H9 (cell line): ENCODE measurements around the gene PCDHGB5. TPM values are rescaled to one million over a fixed set of nuclear protein-coding genes. Genes with fewer than 3 reads are reported as not detected.

ENCODE experiments used
- DNase-seq: peaks from one replicate; pipeline ENCODE4 v3.0.0-alpha.2; 2017
- H2AFZ ChIP-seq: one replicate; pipeline ENCODE4 v1.6.1; 2013; ENCODE audit warnings: mild to moderate bottlenecking, low read length, control low read depth, moderate library complexity
- H2AK5ac ChIP-seq: 2 replicates; pipeline ENCODE4 v1.6.1; 2013; ENCODE audit warnings: low read length, control low read depth, mixed read lengths; ENCODE audit not compliant: insufficient read length
- H2BK120ac ChIP-seq: one replicate; pipeline ENCODE4 v1.6.1; 2013; ENCODE audit warnings: low read depth, mild to moderate bottlenecking, low read length, control low read depth, inconsistent platforms; ENCODE audit not compliant: poor library complexity, severe bottlenecking
- H2BK12ac ChIP-seq: 2 replicates; pipeline ENCODE4 v1.6.1; 2013; ENCODE audit warnings: low read length, control low read depth, mixed read lengths, low read depth; ENCODE audit not compliant: insufficient read length
- H2BK15ac ChIP-seq: 2 replicates; pipeline ENCODE4 v1.6.1; 2013; ENCODE audit warnings: low read depth, low read length, control low read depth
- H2BK20ac ChIP-seq: one replicate; pipeline ENCODE4 v1.6.1; 2013; ENCODE audit warnings: low read depth, mild to moderate bottlenecking, low read length, control low read depth, inconsistent platforms; ENCODE audit not compliant: poor library complexity, severe bottlenecking
- H2BK5ac ChIP-seq: 2 replicates; pipeline ENCODE4 v1.6.1; 2013; ENCODE audit warnings: low read length, control low read depth, mixed read lengths; ENCODE audit not compliant: insufficient read length
- H3K14ac ChIP-seq: 2 replicates; pipeline ENCODE4 v1.6.1; 2013; ENCODE audit warnings: low read length, control low read depth; ENCODE audit not compliant: insufficient read depth
- H3K18ac ChIP-seq: 2 replicates; pipeline ENCODE4 v1.6.1; 2013; ENCODE audit warnings: low read depth, mild to moderate bottlenecking, mixed read lengths, low read length, control low read depth; ENCODE audit not compliant: insufficient read length
- H3K23ac ChIP-seq: 2 replicates; pipeline ENCODE4 v1.6.1; 2013; ENCODE audit warnings: low read length, control low read depth, mixed read lengths, low read depth; ENCODE audit not compliant: insufficient read length
- H3K23me2 ChIP-seq: 2 replicates; pipeline ENCODE4 v1.6.1; 2013; ENCODE audit warnings: low read depth, mild to moderate bottlenecking, mixed read lengths, low read length, control low read depth; ENCODE audit not compliant: insufficient read length, poor library complexity, severe bottlenecking
- H3K27ac ChIP-seq: 2 replicates; pipeline ENCODE4 v1.5.1; 2013; ENCODE audit warnings: low read length, control low read depth, mixed read lengths, low read depth; ENCODE audit not compliant: insufficient read length
- H3K27me3 ChIP-seq: 2 replicates; pipeline ENCODE4 v1.6.1; 2013; ENCODE audit warnings: low read length, control low read depth, inconsistent platforms; ENCODE audit not compliant: insufficient read depth
- H3K4ac ChIP-seq: 2 replicates; pipeline ENCODE4 v1.6.1; 2013; ENCODE audit warnings: low read depth, mild to moderate bottlenecking, control low read depth, inconsistent platforms, low read length, moderate library complexity
- H3K4me1 ChIP-seq: 2 replicates; pipeline ENCODE4 v1.6.1; 2013; ENCODE audit warnings: low read length, control low read depth, inconsistent platforms; ENCODE audit not compliant: insufficient read depth
- H3K4me2 ChIP-seq: 2 replicates; pipeline ENCODE4 v1.6.1; 2013; ENCODE audit warnings: low read length, control low read depth, mixed read lengths; ENCODE audit not compliant: insufficient read length, insufficient read depth
- H3K56ac ChIP-seq: 2 replicates; pipeline ENCODE4 v1.6.1; 2013; ENCODE audit warnings: low read depth, mild to moderate bottlenecking, mixed read lengths, low read length, control low read depth; ENCODE audit not compliant: insufficient read length
- H3K79me1 ChIP-seq: 2 replicates; pipeline ENCODE4 v1.6.1; 2013; ENCODE audit warnings: low read depth, mild to moderate bottlenecking, moderate library complexity, low read length, control low read depth, inconsistent platforms; ENCODE audit not compliant: insufficient read depth, poor library complexity, severe bottlenecking
- H3K79me2 ChIP-seq: 2 replicates; pipeline ENCODE4 v1.6.1; 2013; ENCODE audit warnings: low read length, control low read depth, inconsistent platforms; ENCODE audit not compliant: insufficient read depth
- H3K9ac ChIP-seq: 2 replicates; pipeline ENCODE4 v1.6.1; 2013; ENCODE audit warnings: low read length, control low read depth, mixed read lengths; ENCODE audit not compliant: insufficient read length; ENCODE audit errors: extremely low read depth
- H3K9me3 ChIP-seq: one replicate; pipeline ENCODE4 v1.6.1; 2013; ENCODE audit warnings: low read depth, low read length, inconsistent platforms; ENCODE audit not compliant: control insufficient read depth
- H3T11ph ChIP-seq: one replicate; pipeline ENCODE4 v1.6.1; 2013; ENCODE audit warnings: mild to moderate bottlenecking, low read length, control low read depth, inconsistent platforms
- H4K20me1 ChIP-seq: one replicate; pipeline ENCODE4 v1.6.1; 2013; ENCODE audit not compliant: control insufficient read depth, insufficient read length, insufficient read depth
- H4K5ac ChIP-seq: 2 replicates; pipeline ENCODE4 v1.6.1; 2013; ENCODE audit warnings: low read depth, mild to moderate bottlenecking, mixed read lengths, low read length, control low read depth; ENCODE audit not compliant: insufficient read length
- H4K8ac ChIP-seq: replicated peaks from 2 replicates; pipeline ENCODE4 v1.6.1; 2013; ENCODE audit warnings: low read length, control low read depth, mixed read lengths, low read depth; ENCODE audit not compliant: insufficient read length
- H4K91ac ChIP-seq: 2 replicates; pipeline ENCODE4 v1.6.1; 2013; ENCODE audit warnings: low read depth, mild to moderate bottlenecking, moderate library complexity, mixed read lengths, low read length, control low read depth; ENCODE audit not compliant: insufficient read length
- H3K27ac Mint-ChIP-seq, 3 experiments: 2 replicates in 2 of 3; 3 replicates in 1 of 3; pipeline ENCODE4 v1.8.0; 2020 to 2021; ENCODE audit warnings: mixed read lengths in 3 of 3, mild to moderate bottlenecking in 1 of 3, moderate library complexity in 1 of 3
- H3K27me3 Mint-ChIP-seq: 2 replicates; pipeline ENCODE4 v1.8.0; 2021; ENCODE audit warnings: low read depth, mild to moderate bottlenecking, moderate library complexity, mixed read lengths
- H3K36me3 Mint-ChIP-seq, 3 experiments: 2 replicates in 2 of 3; 3 replicates in 1 of 3; pipeline ENCODE4 v1.8.0; 2020 to 2021; ENCODE audit warnings: low read depth in 3 of 3, mixed read lengths in 3 of 3; ENCODE audit not compliant: insufficient read depth in 1 of 3
- H3K4me1 Mint-ChIP-seq, 2 experiments: 2 replicates each; pipeline ENCODE4 v1.8.0; 2020; ENCODE audit warnings: mixed read lengths in 2 of 2
- H3K4me3 Mint-ChIP-seq, 2 experiments: 2 replicates in 1 of 2; 3 replicates in 1 of 2; pipeline ENCODE4 v1.8.0; 2020 to 2021; ENCODE audit warnings: mild to moderate bottlenecking in 2 of 2, mixed read lengths in 2 of 2, moderate library complexity in 1 of 2
- H3K9me3 Mint-ChIP-seq, 2 experiments: 2 replicates in 1 of 2; 3 replicates in 1 of 2; pipeline ENCODE4 v1.8.0; 2020; ENCODE audit warnings: mild to moderate bottlenecking in 2 of 2, mixed read lengths in 2 of 2, moderate library complexity in 1 of 2
- WGBS: extraction: QIAGEN DNeasy Blood & Tissue Kit; methylation state at CpG from one replicate; pipeline ENCODE4 v1.1.7; 2013; ENCODE audit warnings: missing lambda C conversion rate, low lambda C conversion rate, mixed read lengths; ENCODE audit not compliant: insufficient read length; ENCODE audit errors: extremely low coverage; 5-methylcytosine and 5-hydroxymethylcytosine counted together
- total RNA-seq: library from RNA; stranded (reverse); gene quantifications from 2 replicates; pipeline ENCODE4 v1.2.1, GENCODE V29; 2021
- TF ChIP-seq, protein P1 (sequence below): fragments of 200-600 bp; sonication (generic); conservative IDR thresholded peaks from 3 replicates; pipeline ENCODE4 v1.8.0; 2021; ENCODE audit warnings: antibody characterized with exemption, mild to moderate bottlenecking

Gene PCDHGB5
- total RNA-seq, 1 experiment from 2014 or later = 3.8 TPM

DNA sequence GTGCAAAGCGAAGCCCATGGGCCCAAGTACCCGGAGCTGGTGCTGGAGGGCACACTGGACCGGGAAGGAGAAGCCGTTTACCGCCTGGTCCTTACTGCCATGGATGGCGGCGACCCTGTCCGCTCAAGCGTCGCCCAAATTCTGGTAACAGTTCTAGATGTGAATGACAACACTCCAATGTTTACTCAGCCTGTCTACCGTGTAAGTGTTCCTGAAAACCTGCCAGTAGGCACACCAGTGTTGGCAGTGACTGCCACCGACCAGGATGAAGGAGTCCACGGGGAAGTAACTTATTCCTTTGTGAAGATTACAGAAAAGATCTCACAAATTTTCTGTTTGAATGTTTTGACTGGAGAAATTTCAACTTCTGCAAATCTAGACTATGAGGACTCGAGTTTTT, 23.1 kb upstream of the PCDHGB5 start:
- Histone ChIP-seq H3K79me2 (no peaks in the 10 kb centered on the region), H2BK20ac (no peak overlapping the region), H3T11ph (no peak overlapping the region), H2BK120ac (no peak overlapping the region), H3K79me1 (no peaks in the 10 kb centered on the region), H3K27ac (no peak overlapping the region), H4K5ac (no peak overlapping the region), H3K9ac (no peak overlapping the region), H4K20me1 (no peaks in the 10 kb centered on the region), H3K4me2 (no peak overlapping the region), H2BK5ac (no peak overlapping the region), H3K56ac (no peak overlapping the region), H2BK12ac (no peak overlapping the region), H3K23me2 (no peaks in the 10 kb centered on the region), H3K27me3 (no peaks in the 10 kb centered on the region), H3K14ac (no peak overlapping the region), H3K4ac (no peak overlapping the region), H3K18ac (no peak overlapping the region), H2AFZ (no peak overlapping the region), H3K4me1 (no peaks in the 10 kb centered on the region), H3K9me3 (peaks cover 34% of the 10 kb centered on the region), H3K23ac (no peak overlapping the region), H4K8ac (no peak overlapping the region), H2BK15ac (no peak overlapping the region), H4K91ac (no peak overlapping the region), H2AK5ac (no peak overlapping the region)
- TF ChIP-seq, protein P1, sequence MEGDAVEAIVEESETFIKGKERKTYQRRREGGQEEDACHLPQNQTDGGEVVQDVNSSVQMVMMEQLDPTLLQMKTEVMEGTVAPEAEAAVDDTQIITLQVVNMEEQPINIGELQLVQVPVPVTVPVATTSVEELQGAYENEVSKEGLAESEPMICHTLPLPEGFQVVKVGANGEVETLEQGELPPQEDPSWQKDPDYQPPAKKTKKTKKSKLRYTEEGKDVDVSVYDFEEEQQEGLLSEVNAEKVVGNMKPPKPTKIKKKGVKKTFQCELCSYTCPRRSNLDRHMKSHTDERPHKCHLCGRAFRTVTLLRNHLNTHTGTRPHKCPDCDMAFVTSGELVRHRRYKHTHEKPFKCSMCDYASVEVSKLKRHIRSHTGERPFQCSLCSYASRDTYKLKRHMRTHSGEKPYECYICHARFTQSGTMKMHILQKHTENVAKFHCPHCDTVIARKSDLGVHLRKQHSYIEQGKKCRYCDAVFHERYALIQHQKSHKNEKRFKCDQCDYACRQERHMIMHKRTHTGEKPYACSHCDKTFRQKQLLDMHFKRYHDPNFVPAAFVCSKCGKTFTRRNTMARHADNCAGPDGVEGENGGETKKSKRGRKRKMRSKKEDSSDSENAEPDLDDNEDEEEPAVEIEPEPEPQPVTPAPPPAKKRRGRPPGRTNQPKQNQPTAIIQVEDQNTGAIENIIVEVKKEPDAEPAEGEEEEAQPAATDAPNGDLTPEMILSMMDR = no peak
- Mint-ChIP-seq H3K4me1 (no peaks in the 10 kb centered on the region), H3K27me3 (peaks cover 9% of the 10 kb centered on the region), H3K27ac (no peak overlapping the region), H3K4me3 (no peak overlapping the region), H3K9me3 (peaks cover 60 to 69% of the 10 kb centered on the region in 2 experiments), H3K36me3 (peaks cover 33 to 52% (median 50%) of the 10 kb centered on the region in 3 experiments)
- no CpG with 5 or more reads among the region's 14 CpGs for WGBS
- no peak for DNase-seq
